Kidney (tissue), 14 donors: ENCODE measurements around the gene PEPD. TPM values are rescaled to one million over a fixed set of nuclear protein-coding genes. Genes with fewer than 3 reads are reported as not detected.
A peak's percentile ranks its signal among the peaks of the same experiment; 100 is the strongest.

Experiments
- DNase-seq, 5 donors: peaks; one replicate each; pipeline ENCODE4 v3.0.0-alpha.2; 2013 to 2020
- FAIRE-seq: peaks from 2 replicates; lab custom pipeline; 2012; peaks lifted over from hg19 to GRCh38; lab: Jason Lieb, UNC
- H3K27ac ChIP-seq, 2 donors: one replicate each; pipeline ENCODE4 v1.7.0; 2013; ENCODE audit warnings: low read depth in 2 of 2, low read length in 2 of 2, inconsistent platforms in 1 of 2
- H3K27me3 ChIP-seq: one replicate; pipeline ENCODE4 v1.7.1; 2013; ENCODE audit warnings: low read length, inconsistent platforms; ENCODE audit not compliant: control insufficient read depth, insufficient read depth
- H3K36me3 ChIP-seq, 3 donors: one replicate each; pipeline versions ENCODE4 v1.7.0 to v1.7.1; 2013; ENCODE audit warnings: low read length in 3 of 3, control low read depth in 1 of 3, inconsistent platforms in 1 of 3; ENCODE audit not compliant: insufficient read depth in 3 of 3, control insufficient read depth in 2 of 3
- H3K4me1 ChIP-seq, 3 donors: one replicate each; pipeline versions ENCODE4 v1.7.0 to v1.7.1; 2013; ENCODE audit warnings: low read length in 3 of 3, inconsistent platforms in 1 of 3, low read depth in 1 of 3; ENCODE audit not compliant: control insufficient read depth in 2 of 3, insufficient read depth in 2 of 3
- H3K4me3 ChIP-seq, 3 donors: one replicate each; pipeline versions ENCODE4 v1.7.0 to v1.8.1; 2013; ENCODE audit warnings: low read length in 3 of 3, control low read depth in 1 of 3, inconsistent platforms in 1 of 3
- H3K9ac ChIP-seq, 3 donors: one replicate each; pipeline versions ENCODE4 v1.7.0 to v1.7.1; 2013; ENCODE audit warnings: low read length in 3 of 3, control low read depth in 1 of 3, inconsistent platforms in 1 of 3
- H3K9me3 ChIP-seq, 3 donors: one replicate each; pipeline versions ENCODE4 v1.7.0 to v1.7.1; 2013; ENCODE audit warnings: low read length in 3 of 3, control low read depth in 1 of 3, inconsistent platforms in 1 of 3; ENCODE audit not compliant: control insufficient read depth in 2 of 3, insufficient read depth in 1 of 3
- CTCF ChIP-seq: IDR thresholded peaks from 3 replicates; pipeline ENCODE4 v1.5.1; 2012; ENCODE audit warnings: mild to moderate bottlenecking, moderate library complexity, borderline replicate concordance; ENCODE audit not compliant: insufficient read depth; ENCODE audit errors: extremely low read depth
- intact Hi-C: fragments of 100-400 bp; cut with DNase I; formaldehyde crosslinking; loops from one replicate; pipeline ENCODE4 v1.11.1; 2022
- polyA plus RNA-seq: library from polyadenylated mRNA; stranded (reverse); fragments of 350-450 nt; fragmentation: Illumina TruSeq; extraction: RNeasy Lipid Tissue Mini Kit (QIAGEN cat#74804); gene quantifications from one replicate; pipeline ENCODE4 v1.2.3, GENCODE V29; 2014; ENCODE audit warnings: low read depth, low replicate concordance; ENCODE audit not compliant: insufficient read depth
- total RNA-seq: library from RNA; stranded (reverse); fragmentation: NEBNext Ultra II Directional; extraction: Animal tissue kit (Norgen Biotek cat#: 25700); gene quantifications from one replicate; pipeline ENCODE4 v1.2.1, GENCODE V29; 2021
- donor health status: control.
- donor health status: control.
- donor health status: control.
- donor health status: control.
- donor health status: control.
- donor health status: DM: yes; HTN: yes; CAD: no.
- donor health status: Normal renal cell carcinoma (clear cell type).

Gene PEPD
- total and polyA plus RNA-seq, 2 donors from 2014 or later: 71.4 to 402 TPM

- Histone ChIP-seq H3K9ac (no peak overlapping the region), H3K4me3 (no peak overlapping the region), H3K27ac (no peak overlapping the region), H3K9me3 (no peaks in the 10 kb centered on the region), H3K27me3 (no peaks in the 10 kb centered on the region), H3K4me1 (no peaks in the 10 kb centered on the region), H3K36me3 (no peaks in the 10 kb centered on the region)
- TF ChIP-seq CTCF: no peak
- FAIRE-seq (no peak), DNase-seq (peak in 1 of 5 donors; percentile 35)
- intact Hi-C loops: loop anchor here (10.0 kb wide), 1 partner anchor 356 kb away; no protein-coding TSS in a partner anchor
Measured at GRCh38 chr19:33418871-33419787, 102.5 kb downstream of the PEPD start.

- DNase-seq (peak in 1 of 5 donors; percentile 62), FAIRE-seq (no peak)
- Histone ChIP-seq H3K36me3 (no peaks in the 10 kb centered on the region), H3K27ac (no peak overlapping the region), H3K4me1 (no peaks in the 10 kb centered on the region), H3K4me3 (no peak overlapping the region), H3K9ac (no peak overlapping the region), H3K9me3 (no peaks in the 10 kb centered on the region), H3K27me3 (no peaks in the 10 kb centered on the region)
- intact Hi-C loops: loop anchor here (10.0 kb wide), 1 partner anchor 356 kb away; no protein-coding TSS in a partner anchor
- TF ChIP-seq CTCF: no peak
Measured at GRCh38 chr19:33418461-33418860, 103.1 kb downstream of the PEPD start.

GRCh38 chr19:33417751-33418150, 103.8 kb downstream of the PEPD start:
- H3K36me3 ChIP-seq: peaks cover 0 to 3% (median 0%) of the 10 kb centered on the region in 3 donors
- H3K27me3 ChIP-seq: no peaks in the 10 kb centered on the region
- FAIRE-seq: no peak
- no peak overlapping the region for H3K27ac ChIP-seq
- no peaks in the 10 kb centered on the region for H3K4me1 ChIP-seq
- intact Hi-C loops: loop anchor here (10.0 kb wide), 1 partner anchor 357 kb away; no protein-coding TSS in a partner anchor
- H3K9me3 ChIP-seq: no peaks in the 10 kb centered on the region
- no peak for TF ChIP-seq CTCF
- H3K4me3 ChIP-seq: no peak overlapping the region
- no peak overlapping the region for H3K9ac ChIP-seq
- DNase-seq: peak in 1 of 5 donors; percentile 42
